HG03175 (cell line): ENCODE measurements around the gene ACBD5.
A peak's percentile ranks its signal among the peaks of the same experiment; 100 is the strongest.
"Not testable (repeated sequence)": the region's sequence is repeated elsewhere in the genome, so short reads cannot be mapped to it uniquely, and the experiment has no call there.

Experiments used
- ATAC-seq: cut with Tn5 transposase; IDR thresholded peaks from one replicate; pipeline ENCODE4 v1.9.1; 2021; ENCODE audit warnings: mild to moderate bottlenecking, moderate library complexity; ENCODE audit not compliant: unreplicated experiment

Gene ACBD5

DNA sequence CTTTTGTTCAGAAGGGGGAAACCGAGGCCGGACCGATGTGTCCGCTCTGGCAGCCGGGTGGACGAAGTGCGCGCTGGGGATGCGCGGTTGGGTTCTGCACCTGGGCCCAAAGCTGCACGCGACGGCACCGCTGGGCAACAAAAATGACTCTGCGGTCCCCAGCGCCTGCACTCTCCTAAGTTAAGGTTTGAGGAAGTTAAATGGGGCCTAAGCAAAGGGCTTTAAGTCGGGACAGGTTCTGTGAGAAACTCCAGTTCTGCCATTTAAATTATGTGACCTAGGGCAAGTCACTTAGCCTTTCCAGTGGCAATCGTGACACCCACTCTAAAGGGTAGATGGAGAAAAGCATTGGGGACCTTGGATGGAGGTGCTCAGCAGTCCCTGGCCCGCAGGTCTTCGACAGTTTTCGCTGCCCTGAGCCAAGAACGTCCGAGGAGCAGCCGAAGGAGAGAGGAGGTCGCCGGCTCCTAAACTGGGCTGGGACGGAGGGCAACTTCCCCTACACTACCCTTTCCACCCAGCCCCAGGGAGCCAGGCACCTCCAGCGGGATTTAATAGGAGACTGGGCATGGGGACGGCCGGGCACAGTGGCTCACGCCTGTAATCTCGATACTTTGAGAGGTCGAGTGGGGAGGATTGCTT, 534 bp upstream of the ACBD5 start:
- ATAC-seq, result peak; percentile 17

DNA sequence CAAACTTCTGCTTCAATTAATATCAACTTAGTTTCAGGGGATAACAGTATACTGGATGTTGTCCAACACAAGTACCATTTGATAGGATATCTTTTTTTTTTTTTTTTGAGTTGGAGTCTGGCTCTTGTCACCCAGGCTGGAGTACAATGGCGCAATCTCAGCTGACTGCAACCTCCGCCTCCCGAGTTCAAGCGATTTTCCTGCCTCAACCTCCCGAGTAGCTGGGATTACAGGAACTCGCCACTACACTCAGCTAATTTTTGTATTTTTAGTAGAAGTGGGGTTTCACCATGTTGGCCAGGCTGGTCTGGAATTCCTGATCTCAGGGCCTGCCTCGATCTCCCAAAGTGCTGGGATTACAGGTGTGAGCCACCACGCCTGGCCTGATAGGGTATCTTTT, 3.1 kb downstream of the ACBD5 start:
- not testable (repeated sequence) for ATAC-seq

DNA sequence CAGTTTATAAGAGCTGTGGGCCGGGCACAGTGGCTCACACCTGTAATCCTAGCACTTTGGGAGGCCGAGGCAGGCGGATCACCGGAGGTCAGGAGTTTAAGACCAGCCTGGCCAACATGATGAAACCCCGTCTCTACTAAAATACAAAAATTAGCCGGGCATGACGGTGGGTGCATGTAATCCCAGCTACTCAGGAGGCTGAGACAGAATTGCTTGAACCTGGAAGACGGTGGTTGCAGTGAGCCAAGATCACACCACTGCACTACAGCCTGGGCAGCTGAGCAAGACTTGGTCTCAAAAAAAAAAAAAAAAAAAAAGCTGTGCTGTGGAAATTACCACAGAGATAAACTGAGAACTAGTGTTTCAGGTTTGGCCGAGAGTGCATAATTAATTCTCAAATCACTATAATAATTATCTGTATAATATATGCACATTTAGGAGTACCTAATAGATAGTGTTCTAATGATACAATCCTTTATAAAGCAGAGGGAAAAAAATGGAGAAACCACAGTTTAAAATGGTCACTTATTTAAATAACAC, 3.9 kb downstream of the ACBD5 start:
- ATAC-seq, result not testable (repeated sequence)

DNA sequence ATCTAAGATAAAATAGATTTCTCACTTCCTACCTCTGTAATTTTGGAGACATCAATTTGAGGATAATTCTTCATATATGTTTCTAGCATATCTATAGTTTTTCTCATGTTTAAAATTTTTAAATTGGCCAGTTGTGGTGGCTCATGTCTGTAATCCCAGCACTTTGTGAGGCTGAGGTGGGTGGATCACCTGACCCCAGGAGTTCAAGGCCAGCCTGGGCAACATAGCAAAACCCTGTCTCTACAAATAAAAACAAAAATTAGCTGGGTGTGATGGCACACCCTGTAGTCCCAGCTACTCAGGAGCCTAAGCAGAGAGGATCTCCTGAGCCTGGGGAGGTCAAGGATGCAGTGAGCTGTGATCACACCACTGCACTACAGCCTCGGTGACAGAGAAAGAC, 4.9 kb downstream of the ACBD5 start:
- ATAC-seq, result no peak

DNA sequence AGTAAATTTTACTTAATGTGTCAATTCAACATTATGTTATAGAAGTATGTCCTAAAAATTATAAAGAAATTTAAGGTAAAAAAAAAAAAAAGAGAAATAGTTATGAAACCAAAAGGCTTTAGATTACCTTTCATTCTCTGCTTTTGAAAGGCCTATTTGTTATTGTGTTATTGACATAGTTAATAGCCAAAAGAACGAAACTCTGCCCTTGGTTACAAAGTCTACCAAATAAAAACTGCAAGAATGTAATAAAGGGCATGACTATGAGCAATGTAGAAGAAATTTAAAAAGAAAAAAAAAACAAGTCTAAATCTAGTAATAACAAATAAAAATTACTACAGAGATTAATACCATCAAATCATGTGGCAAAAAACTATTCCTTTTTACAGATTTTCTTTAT, 10.6 kb downstream of the ACBD5 start:
- ATAC-seq, result no peak

DNA sequence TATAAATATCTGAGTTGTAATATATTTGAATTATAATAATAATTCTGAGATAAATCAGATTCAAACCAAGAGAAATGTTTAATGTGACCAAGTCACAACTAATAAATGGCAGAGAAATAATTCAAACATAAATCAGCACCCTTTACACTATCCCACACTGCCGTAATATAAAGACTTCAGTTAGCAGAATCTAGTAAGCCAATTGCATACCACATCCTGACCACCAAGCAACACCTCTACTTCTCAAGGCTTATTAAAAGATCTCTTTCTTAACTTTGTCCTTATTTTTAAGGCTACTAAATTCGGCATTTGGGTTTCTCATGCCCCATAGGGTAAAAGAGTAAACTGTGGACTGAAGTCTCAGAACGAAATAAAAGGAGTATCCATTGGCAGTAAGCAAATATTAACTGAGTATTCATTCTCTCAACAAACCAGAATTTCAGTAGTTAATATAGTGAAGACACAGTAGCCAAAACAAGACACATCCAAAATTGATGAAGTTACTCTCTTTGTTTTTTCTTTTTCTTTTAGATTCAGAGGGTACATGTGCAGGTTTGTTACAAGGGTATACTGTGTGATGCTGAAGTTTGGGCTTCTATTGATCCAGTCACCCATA, 14.8 kb downstream of the ACBD5 start:
- ATAC-seq, result no peak

DNA sequence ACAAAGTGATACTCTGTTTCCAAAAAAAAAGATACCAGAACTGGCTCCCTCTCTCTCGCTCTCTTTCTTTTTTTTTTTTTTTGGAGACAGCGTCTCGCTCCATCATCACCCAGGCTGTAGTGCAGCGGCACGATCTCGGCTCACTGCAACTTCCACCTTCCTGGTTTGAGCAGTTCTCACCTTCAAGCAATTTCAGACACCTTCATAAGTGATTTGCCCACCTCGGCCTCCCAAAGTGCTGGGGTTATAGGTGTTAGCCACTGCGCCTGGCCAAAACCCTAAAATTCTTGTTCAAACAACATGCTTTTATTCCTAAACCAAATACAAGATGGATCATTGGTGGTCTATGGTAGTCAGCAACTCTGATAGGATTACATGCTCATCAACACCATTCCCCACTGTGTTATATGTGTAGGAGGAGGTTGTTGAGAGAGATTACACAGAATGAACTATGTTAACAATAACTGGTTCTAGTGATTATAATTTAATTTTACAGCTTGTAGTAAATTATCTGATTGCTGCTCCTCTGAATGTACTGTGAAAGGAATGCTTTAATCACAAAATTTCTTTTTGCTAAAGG, 15.5 kb downstream of the ACBD5 start:
- no peak for ATAC-seq

DNA sequence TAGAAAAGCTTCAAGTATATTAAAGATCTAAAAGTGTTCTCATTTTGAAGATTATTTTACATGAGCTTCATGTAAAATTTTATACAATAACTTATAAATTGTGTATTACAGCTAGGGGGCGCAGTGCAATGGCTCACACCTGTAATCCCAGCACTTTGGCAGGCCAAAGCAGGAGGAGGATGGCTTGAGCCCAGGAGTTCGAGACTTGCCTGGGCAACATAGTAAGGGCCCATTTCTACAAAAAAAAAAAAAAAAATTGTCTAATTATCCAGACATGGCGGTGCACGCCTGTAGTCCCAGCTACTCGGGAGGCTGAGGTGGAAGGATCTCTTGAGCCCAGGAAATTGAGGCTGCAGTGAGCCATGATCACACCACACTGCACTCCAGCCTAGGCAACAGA, 16.6 kb downstream of the ACBD5 start:
- ATAC-seq, result no peak

DNA sequence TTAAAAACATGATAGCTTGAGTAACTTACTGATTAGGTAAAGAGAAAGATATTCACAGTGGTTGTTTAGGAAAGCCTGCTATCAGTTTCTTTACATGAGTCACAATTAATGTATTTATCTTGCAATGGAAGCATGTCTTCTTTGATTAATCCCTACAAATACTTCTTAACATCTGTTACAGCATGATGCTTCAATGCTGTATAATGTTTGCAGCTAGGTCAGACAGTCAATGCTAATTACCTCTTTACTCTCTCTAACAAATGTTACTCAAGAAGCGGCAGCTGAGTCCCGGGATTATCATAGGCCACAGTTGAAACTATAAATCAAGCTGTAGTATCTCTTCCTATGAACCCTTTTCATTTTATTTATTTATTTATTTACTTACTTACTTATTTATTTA, 33.2 kb downstream of the ACBD5 start:
- no peak for ATAC-seq

DNA sequence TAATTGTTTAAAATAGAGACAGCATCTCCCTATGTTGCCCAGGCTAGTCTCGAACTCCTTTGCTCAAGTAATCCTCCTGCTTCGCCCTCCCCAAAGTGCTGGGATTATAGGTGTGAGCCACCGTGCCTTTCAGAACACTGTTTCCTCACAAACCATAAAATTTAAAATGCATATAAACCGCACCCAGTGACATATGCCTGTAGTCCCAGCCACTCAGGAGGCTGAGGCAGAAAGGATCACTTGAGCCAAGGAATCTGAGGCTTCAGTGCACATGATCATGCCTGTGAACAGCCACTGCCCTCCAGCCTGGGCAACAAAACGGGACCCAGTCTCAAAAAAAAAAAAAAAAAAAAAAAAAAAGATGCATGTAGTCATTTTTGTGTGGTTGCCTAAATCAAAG, 36.8 kb downstream of the ACBD5 start:
- ATAC-seq, result no peak

DNA sequence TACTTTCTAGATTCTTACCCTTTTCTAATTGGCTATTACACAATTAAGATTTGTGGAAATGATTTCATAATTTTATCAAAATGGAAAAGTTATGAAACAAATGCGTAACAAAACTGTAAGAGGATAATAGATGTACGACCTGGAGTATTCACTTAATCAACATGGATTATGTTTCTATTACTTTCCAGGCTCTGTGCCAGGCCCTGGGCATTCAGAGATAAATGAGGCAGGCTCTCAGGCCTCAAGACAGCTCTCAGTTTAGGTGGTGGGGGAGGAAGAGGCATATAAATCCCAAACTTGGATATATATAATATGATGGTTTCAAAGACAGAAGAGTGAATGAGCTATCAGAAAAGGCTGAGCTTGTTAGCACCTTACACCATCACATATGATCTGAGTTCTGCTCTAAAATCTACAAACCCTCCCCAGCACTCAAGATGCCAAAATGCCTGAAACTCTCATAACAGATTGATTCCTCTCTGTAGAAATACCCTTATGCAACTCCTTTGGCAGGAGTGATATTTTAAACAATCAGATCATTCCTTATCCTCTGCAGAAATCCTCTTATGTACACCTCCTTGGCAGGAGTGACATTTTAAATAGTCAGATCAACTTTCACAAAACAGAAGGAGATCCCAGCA, 42.5 kb downstream of the ACBD5 start:
- no peak for ATAC-seq

DNA sequence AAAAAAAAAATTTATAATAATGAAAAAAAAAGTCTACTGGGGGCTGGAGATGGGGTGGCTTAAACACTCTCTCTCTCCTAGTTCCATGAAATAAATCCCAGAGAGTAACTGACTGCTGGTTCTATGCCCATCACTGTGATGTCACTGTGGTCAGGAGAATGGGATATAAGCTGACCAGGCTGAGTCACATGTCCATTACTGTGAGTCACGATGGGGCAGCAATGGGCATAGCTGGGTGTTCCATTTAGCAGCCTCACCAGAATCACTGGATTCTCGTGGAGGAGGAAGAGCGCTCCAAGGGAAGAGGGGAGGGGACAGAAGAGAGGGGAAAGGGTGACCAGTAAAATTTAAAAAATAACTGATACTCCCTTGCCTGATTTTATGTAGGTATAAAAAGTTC, 48.3 kb downstream of the ACBD5 start:
- no peak for ATAC-seq

DNA sequence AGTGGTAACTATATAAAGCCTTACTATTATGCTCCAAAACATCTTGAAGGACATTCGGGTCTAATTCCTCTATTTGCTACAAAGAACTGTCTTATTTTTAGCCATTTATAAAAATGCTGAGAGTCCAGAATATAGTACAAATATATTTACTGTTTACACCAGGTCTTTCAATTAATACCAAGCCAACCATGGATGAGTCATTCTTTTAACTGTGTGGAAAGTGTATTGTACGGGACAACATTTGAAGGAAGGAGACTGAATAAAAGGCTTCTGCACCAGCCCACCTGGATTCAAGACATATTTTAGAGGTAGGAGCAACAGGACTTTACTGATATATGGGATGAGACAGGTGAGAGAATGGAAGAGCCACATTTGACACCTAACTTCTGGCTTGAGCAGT, 50.1 kb downstream of the ACBD5 start:
- no peak for ATAC-seq

DNA sequence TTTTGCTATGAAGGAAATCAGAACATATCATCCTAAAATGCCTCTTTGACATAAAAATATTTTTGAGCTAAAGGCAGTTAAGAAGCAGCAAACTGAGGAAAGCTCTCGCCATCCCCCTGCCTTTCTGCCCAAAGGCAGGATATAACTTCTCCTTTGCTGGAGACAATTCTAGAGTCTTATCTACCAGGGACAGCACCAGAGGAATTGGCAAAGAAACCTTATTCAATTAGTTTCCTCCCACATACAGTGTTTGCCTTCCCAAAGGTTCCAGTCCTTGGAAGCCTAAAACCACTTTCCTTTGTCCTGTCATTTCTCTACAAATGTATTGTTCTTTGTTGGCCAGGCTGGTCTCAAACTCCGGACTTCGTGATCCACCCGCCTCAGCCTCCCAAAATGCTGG, 51.7 kb downstream of the ACBD5 start:
- ATAC-seq, result no peak

DNA sequence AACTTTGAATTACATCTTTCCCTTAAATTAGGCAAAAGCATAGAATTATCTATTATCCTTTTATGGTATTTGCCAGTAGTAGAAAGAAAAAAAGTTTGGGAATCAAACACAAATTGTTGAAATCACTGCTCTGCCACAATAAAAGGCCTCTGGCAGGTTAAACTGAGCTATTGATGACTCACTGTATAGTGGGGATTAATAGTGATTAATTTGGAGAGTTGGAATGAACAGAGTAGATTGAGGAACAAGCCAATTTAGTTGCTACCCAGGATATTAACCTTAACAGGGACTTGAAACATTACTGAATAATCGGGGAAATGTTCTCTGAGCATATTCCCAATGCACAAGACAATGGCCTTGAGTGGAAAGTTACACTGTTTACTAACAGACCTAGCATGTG, 52.3 kb downstream of the ACBD5 start:
- no peak for ATAC-seq

DNA sequence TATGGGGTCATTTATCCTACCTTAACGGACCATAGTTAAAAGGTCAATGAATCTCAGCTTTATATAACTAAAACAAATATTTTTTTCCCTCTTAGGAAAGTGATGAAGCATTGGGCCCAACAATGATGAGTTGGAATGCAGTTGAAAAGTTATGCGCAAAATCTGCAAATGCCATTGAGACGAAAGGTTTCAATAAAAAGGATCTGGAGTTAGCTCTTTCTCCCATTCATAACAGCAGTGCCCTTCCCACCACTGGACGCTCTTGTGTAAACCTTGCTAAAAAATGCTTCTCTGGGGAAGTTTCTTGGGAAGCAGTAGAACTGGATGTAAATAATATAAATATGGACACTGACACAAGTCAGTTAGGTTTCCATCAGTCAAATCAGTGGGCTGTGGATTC, 70.7 kb downstream of the ACBD5 start:
- ATAC-seq, result no peak

DNA sequence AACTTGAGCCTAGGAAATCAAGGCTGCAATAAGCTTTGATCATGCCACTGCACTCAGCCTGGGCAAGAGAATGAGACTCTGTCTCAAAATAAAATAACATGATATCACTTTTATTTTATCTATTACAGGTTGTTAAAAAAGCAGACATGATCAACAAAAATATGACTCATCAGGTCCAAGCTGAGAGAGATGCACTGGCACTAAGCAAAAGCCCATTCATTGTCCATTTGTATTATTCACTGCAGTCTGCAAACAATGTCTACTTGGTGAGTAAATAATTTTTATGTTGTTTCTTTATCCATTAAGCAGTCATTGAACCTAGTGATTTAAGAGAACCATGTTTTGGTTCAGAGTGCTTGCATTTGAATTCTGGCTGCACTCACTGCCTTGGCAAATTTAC, 82.2 kb downstream of the ACBD5 start:
- no peak for ATAC-seq

DNA sequence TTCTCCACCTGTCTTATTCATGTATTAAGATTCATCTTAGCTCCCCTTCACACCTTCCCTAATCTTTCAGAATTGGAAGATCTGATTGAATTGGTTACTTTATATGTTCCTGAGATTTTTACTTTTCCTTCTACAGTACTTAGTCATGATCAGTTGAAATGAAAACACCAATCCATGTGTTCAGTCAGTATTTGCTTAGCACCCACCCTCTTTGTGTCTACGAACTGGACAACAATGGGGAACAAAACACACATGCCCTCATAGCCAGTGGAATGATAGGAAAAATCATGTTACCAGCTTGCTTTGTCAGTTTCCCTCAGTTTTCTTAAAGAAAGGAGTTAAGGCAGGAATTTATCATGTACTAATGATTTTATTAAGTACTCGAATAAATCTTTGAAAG, 83.4 kb downstream of the ACBD5 start:
- no peak for ATAC-seq

DNA sequence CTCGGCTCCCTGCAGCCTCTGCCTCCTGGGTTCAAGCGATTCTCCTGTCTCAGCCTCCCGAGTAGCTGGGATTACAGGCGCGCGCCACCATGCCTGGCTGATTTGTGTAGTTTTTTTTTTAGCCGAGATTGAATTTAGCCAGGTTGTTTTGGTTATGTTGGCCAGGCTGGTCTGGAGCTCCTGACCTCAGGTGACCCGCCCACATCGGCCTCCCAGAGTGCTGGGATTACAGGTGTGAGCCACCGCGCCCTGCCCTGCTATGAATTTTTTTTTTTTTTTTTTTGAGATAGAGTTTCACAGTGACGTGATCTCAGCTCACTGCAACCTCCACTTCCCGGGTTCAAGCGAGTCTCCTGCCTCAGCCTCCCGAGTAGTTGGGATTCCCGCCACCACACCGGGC, 84.0 kb downstream of the ACBD5 start:
- not testable (repeated sequence) for ATAC-seq

DNA sequence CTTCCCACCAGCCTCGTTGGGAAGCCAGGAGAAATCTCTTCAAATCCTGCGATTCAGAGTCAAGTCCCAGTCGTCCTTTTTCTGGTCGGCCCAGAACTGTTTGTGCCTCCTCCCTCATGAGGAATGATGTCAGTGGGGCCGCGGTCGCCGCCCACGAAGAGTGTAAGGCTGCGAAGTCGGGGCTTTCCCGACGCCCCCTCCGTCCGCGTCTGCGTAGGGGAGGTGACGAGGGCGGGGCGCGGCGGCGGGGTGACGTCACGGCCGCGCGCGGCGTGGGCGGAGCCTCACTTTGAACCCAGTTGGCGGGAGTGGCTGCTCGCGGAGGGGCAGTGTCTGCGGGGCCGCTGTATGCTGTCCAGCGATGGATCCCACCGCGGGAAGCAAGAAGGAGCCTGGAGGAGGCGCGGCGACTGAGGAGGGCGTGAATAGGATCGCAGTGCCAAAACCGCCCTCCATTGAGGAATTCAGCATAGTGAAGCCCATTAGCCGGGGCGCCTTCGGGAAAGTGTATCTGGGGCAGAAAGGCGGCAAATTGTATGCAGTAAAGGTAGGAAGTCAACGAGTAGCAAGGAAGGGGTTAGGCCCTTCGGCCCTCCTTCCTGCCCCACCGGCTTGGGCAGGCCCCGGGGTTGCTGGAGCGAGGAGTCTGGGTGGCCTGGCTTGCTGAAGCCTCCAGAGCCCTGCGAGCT, 85.4 kb downstream of the ACBD5 start, which contains the start of gene MASTL:
TSS of gene MASTL (plus strand) at position 287 of the 689 bp plus-strand sequence. CDS start at position 362, 75 bp downstream.
- peak; percentile 78 for ATAC-seq

DNA sequence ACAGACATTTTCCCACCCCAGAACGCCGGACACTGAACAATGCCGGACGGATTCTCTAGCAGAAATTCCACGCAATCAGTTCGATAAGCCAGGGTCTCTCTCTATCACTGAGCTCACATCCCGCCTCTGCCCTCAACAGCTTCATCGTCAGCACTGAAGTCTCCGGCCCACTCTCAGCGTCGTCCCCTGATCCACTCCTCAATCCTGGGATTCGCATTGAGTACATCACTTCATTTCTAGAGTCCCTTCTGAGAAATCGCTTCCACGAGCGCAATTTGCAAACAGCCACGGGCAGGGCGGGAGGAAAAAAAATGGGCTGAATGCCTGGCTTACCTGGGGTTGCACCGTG, 86.8 kb downstream of the ACBD5 start:
- peak; percentile 8 for ATAC-seq
